Sigmoid colon (tissue), 4 donors: ENCODE results near the gene CCDC92B.

Experiments used
- EP300 ChIP-seq, 4 donors: sonication (generic); formaldehyde crosslinking; IDR thresholded peaks; one replicate each; pipeline ENCODE4 v1.6.1; 2017; ENCODE audit warnings: antibody characterized with exemption in 4 of 4
- POLR2A ChIP-seq, 2 donors: fragments of 450-650 bp; IDR thresholded peaks; one replicate each; pipeline ENCODE4 v1.6.1; 2016; ENCODE audit warnings: antibody characterized with exemption in 2 of 2, mild to moderate bottlenecking in 2 of 2, moderate library complexity in 2 of 2
- POLR2AphosphoS5 ChIP-seq, 4 donors: sonication (generic); formaldehyde crosslinking; IDR thresholded peaks; one replicate each; pipeline ENCODE4 v1.6.1; 2017; ENCODE audit warnings: antibody characterized with exemption in 4 of 4
- TF ChIP-seq, protein P1 (sequence below), 4 experiments: fragments of 450-650 bp in 3 of 4; fragments of 200-600 bp in 1 of 4; IDR thresholded peaks; one replicate each; pipeline ENCODE4 v1.5.1; 2016 to 2019; ENCODE audit warnings: antibody characterized with exemption in 4 of 4, mild to moderate bottlenecking in 3 of 4, moderate library complexity in 2 of 4

DNA sequence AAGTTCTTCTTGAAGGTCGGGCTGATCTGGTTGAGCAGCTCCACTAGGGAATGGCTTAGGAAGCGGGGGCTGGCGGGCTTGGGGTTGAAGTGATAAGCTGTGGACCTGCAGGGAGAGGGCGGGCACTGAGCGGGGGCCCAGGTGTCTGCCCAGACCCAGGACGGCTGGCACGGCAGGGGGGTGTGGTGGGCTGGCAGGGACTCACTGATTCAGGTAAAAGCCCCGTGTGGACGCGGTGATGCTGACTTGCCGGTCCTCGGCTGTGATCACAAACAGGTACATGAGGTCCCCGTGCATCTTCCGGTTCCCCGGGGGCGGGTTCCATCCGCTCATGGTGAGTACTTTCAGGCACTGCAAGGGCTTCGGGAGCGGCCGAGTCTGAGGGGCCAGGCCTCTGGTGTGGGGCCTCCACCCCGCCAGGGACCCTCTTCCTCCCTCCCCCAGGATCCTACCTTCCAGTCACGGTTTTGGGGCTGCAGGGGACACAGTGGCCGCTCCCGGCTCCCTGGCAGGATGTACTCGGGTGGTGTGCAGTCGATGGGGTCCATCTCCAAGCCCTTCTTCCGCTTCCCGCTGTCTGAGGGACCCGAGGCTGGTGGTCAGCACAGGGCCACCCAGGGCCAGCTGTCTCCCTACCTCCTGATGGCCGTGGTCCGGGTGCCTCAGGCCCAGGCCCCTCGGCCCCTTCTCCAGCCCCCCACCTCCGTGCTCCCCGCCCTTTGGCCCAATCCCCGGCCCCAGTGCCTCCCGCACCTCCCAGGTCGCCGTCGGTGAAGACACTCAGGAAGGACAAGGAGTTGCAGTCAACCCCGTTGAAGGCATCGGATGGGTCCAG lies 48.1 kb downstream of the CCDC92B start:
- TF ChIP-seq, protein P1, sequence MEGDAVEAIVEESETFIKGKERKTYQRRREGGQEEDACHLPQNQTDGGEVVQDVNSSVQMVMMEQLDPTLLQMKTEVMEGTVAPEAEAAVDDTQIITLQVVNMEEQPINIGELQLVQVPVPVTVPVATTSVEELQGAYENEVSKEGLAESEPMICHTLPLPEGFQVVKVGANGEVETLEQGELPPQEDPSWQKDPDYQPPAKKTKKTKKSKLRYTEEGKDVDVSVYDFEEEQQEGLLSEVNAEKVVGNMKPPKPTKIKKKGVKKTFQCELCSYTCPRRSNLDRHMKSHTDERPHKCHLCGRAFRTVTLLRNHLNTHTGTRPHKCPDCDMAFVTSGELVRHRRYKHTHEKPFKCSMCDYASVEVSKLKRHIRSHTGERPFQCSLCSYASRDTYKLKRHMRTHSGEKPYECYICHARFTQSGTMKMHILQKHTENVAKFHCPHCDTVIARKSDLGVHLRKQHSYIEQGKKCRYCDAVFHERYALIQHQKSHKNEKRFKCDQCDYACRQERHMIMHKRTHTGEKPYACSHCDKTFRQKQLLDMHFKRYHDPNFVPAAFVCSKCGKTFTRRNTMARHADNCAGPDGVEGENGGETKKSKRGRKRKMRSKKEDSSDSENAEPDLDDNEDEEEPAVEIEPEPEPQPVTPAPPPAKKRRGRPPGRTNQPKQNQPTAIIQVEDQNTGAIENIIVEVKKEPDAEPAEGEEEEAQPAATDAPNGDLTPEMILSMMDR (IDR thresholded peaks at IDR 0.05) = no peak
- no peak for TF ChIP-seq EP300 (IDR thresholded peaks at IDR 0.05)
- no peak for TF ChIP-seq POLR2A (IDR thresholded peaks at IDR 0.05)
- TF ChIP-seq POLR2AphosphoS5 (IDR thresholded peaks at IDR 0.05) = no peak
